ENCODE data around the gene ZFP1.

The ZFP1 gene

GRCh38 chr16:75219088-75219487 lies 70.8 kb downstream of the ZFP1 start:
- 0 out of 2 replicates have a peak overlapping the region, but pooled peaks have one; percentile 48 for H2AFZ ChIP-seq (ENCODE audit: low read depth)
- no peak for TF ChIP-seq CTCF (conservative IDR thresholded peaks at IDR 0.05; ENCODE audit: low read depth, low read length)
- H3K4me2 ChIP-seq: no peak overlapping the region

DNA sequence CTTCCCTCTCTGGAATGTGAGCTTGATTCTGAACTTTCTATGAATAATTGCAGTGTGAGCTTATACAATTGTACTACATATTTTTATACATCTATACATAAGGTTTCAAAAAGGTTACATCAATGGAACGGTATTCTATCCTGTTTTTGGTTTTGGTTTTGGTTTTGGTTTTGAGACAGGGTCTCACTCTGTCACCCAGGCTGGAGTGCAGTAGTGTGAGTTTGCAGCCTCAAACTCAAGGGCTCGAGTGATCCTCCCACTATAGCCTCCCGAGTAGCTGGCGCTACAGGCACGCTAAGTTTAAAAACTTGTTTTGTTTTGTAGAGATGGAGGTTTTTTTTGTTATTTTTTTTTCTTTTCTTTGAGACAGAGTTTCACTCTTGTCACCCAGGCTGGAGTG lies 71.5 kb downstream of the ZFP1 start:
- H4K20me1 ChIP-seq (ENCODE audit: insufficient read depth): no peaks in the 10 kb centered on the region
- no peak overlapping the region for H3K4me3 ChIP-seq (IDR thresholded peaks at IDR 0.05; ENCODE audit: insufficient read depth, low read depth, low read length)
- peak overlapping the region; percentile 34; the same call in 1 of the 2 replicates for H3K4me2 ChIP-seq
- TF ChIP-seq CTCF (conservative IDR thresholded peaks at IDR 0.05; ENCODE audit: low read depth, low read length): no peak
- no peaks in the 10 kb centered on the region for H3K27me3 ChIP-seq (ENCODE audit: insufficient read depth, low read depth)
- H3K9ac ChIP-seq: no peak overlapping the region
- no peaks in the 10 kb centered on the region for H3K36me3 ChIP-seq (ENCODE audit: insufficient read depth)
- peaks cover 6% of the 10 kb centered on the region for H3K4me1 ChIP-seq (ENCODE audit: low read depth, poor library complexity, severe bottlenecking)
- H2AFZ ChIP-seq (ENCODE audit: low read depth): peak overlapping the region; percentile 48; the same call in 1 of the 2 replicates
- no peak overlapping the region for H3K27ac ChIP-seq
- no peaks in the 10 kb centered on the region for H3K79me2 ChIP-seq (ENCODE audit: insufficient read depth, low read depth)

More at GRCh38 chr16:75219088-75219487, 70.8 kb downstream of the ZFP1 start:
- Histone ChIP-seq H3K4me1 (ENCODE audit: low read depth, poor library complexity, severe bottlenecking) (peaks cover 6% of the 10 kb centered on the region), H3K27ac (no peak overlapping the region), H3K4me3 (IDR thresholded peaks at IDR 0.05; ENCODE audit: insufficient read depth, low read depth, low read length) (no peak overlapping the region), H4K20me1 (ENCODE audit: insufficient read depth) (no peaks in the 10 kb centered on the region), H3K36me3 (ENCODE audit: insufficient read depth) (no peaks in the 10 kb centered on the region), H3K9ac (no peak overlapping the region), H3K27me3 (ENCODE audit: insufficient read depth, low read depth) (no peaks in the 10 kb centered on the region), H3K79me2 (ENCODE audit: insufficient read depth, low read depth) (no peaks in the 10 kb centered on the region)

Measured in KMS-11 (cell line).